Progenitor cell of endocrine pancreas (in vitro differentiated cells): ENCODE results near the gene DUSP7. TPM values are rescaled to one million over a fixed set of nuclear protein-coding genes. Genes with fewer than 3 reads are reported as not detected.

ENCODE experiments used
- DNase-seq: peaks from one replicate; pipeline ENCODE4 v3.0.0; 2021; ENCODE audit warnings: low spot score; ENCODE audit not compliant: unreplicated experiment
- H3K27ac Mint-ChIP-seq: 2 replicates; pipeline ENCODE4 v1.8.0; 2021; ENCODE audit warnings: mild to moderate bottlenecking, moderate library complexity, mixed read lengths
- H3K27me3 Mint-ChIP-seq: 2 replicates; pipeline ENCODE4 v1.8.0; 2021; ENCODE audit warnings: mixed read lengths
- H3K36me3 Mint-ChIP-seq: 2 replicates; pipeline ENCODE4 v1.8.0; 2022; ENCODE audit warnings: mixed read lengths; ENCODE audit not compliant: insufficient read depth
- H3K4me1 Mint-ChIP-seq: 2 replicates; pipeline ENCODE4 v1.8.0; 2021; ENCODE audit warnings: low read depth, mixed read lengths
- H3K4me3 Mint-ChIP-seq: 2 replicates; pipeline ENCODE4 v1.8.0; 2021; ENCODE audit warnings: low read depth, mild to moderate bottlenecking, moderate library complexity, mixed read lengths
- H3K9me3 Mint-ChIP-seq: 2 replicates; pipeline ENCODE4 v1.8.0; 2021; ENCODE audit warnings: low read depth, mixed read lengths
- total RNA-seq: library from RNA; stranded (reverse); gene quantifications from 2 replicates; pipeline ENCODE4 v1.2.1, GENCODE V29; 2021
- TF ChIP-seq, protein P1 (sequence below): fragments of 200-600 bp; sonication (generic); IDR thresholded peaks from one replicate; pipeline ENCODE4 v1.5.0; 2021; ENCODE audit warnings: antibody characterized with exemption, mild to moderate bottlenecking; ENCODE audit not compliant: unreplicated experiment

DUSP7 gene
- total RNA-seq, 1 donor from 2014 or later = 10.3 TPM

DNA sequence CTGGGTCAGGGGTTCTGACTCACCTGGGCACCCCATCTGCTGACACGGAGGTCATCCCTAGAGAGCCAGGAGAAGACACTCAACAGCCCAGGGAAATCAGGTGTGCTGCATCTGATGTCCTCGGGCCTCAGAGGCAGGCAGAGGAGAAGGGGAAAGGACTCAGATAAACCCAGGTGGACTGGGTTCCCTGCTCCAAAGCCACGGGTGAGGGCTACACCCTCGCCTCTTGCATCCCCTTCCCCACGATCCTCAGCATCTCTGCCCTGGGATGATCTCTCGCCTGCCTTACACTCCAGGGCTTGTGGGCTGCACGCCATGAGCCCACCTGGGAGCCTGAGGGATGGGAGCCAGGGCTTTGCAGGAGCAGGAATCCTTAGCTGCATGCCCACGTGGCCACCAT is 8.2 kb upstream of the DUSP7 start:
- Mint-ChIP-seq H3K9me3 (no peaks in the 10 kb centered on the region), H3K36me3 (no peaks in the 10 kb centered on the region), H3K4me1 (no peaks in the 10 kb centered on the region), H3K27me3 (peaks cover 29% of the 10 kb centered on the region), H3K27ac (no peak overlapping the region), H3K4me3 (no peak overlapping the region)
- TF ChIP-seq, protein P1, sequence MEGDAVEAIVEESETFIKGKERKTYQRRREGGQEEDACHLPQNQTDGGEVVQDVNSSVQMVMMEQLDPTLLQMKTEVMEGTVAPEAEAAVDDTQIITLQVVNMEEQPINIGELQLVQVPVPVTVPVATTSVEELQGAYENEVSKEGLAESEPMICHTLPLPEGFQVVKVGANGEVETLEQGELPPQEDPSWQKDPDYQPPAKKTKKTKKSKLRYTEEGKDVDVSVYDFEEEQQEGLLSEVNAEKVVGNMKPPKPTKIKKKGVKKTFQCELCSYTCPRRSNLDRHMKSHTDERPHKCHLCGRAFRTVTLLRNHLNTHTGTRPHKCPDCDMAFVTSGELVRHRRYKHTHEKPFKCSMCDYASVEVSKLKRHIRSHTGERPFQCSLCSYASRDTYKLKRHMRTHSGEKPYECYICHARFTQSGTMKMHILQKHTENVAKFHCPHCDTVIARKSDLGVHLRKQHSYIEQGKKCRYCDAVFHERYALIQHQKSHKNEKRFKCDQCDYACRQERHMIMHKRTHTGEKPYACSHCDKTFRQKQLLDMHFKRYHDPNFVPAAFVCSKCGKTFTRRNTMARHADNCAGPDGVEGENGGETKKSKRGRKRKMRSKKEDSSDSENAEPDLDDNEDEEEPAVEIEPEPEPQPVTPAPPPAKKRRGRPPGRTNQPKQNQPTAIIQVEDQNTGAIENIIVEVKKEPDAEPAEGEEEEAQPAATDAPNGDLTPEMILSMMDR = no peak
- DNase-seq = no peak

DNA sequence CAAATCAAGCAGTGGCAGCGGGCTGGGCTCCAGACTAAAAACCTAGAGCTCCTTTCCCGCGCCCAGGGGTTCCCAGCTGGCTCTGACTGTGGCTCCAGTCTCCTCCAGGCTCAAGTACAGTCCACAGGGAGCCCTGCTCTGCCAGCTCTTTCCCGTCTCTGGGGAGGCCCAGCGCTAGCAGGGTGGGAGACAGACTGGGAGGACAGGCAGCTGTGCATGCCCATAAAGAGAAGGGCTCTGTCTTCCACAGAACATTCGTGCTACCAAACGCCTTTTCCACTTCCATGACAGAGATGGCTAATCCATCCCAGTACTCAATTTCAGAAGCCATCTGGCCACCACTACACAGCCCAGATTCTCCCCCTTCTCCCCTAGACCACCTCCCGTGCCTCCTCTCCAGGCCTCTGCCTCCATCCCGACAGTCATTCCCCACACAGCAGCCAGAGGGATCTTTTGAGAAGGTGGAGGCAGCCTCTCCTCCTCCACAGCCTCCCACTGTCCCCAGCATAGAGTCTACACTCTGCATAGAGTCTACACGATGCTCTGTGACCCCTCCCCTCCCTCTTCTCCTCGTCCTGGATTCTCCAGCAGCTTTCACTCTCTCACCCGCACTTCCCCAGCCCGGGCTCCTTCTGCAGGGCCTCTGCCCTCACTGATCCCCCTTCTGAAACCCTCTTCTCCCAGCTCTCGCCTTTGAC is 6.8 kb upstream of the DUSP7 start:
- H3K9me3 Mint-ChIP-seq = no peaks in the 10 kb centered on the region
- DNase-seq = no peak
- H3K27ac Mint-ChIP-seq = peak overlapping the region; percentile 54
- no peaks in the 10 kb centered on the region for H3K4me1 Mint-ChIP-seq
- TF ChIP-seq, protein P1 = no peak
- no peak overlapping the region for H3K4me3 Mint-ChIP-seq
- H3K27me3 Mint-ChIP-seq = peaks cover 35% of the 10 kb centered on the region
- no peaks in the 10 kb centered on the region for H3K36me3 Mint-ChIP-seq

DNA sequence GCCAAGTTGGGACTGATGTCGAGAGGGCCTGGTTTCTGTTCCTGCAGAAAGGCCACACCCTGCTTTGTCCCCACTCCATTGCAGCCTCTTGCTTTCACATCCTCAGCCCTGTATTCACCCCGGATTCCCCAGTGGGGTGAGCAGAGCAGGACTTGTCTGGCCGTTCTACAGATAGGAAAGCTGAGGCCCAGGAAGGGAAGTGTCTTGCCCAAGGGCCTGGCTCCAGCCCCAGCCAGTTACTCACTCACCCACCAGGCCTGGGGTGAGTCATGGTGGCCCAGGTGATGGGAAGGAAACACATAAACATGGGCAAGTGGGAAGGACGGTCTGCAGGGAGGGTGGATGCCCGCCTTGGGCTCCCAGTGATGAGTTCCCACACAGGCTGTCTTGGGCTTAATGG is 6.1 kb upstream of the DUSP7 start:
- peaks cover 35% of the 10 kb centered on the region for H3K27me3 Mint-ChIP-seq
- peaks cover 2% of the 10 kb centered on the region for H3K4me1 Mint-ChIP-seq
- H3K36me3 Mint-ChIP-seq = no peaks in the 10 kb centered on the region
- no peaks in the 10 kb centered on the region for H3K9me3 Mint-ChIP-seq
- H3K27ac Mint-ChIP-seq = no peak overlapping the region
- TF ChIP-seq, protein P1 = no peak
- DNase-seq = no peak
- no peak overlapping the region for H3K4me3 Mint-ChIP-seq

DNA sequence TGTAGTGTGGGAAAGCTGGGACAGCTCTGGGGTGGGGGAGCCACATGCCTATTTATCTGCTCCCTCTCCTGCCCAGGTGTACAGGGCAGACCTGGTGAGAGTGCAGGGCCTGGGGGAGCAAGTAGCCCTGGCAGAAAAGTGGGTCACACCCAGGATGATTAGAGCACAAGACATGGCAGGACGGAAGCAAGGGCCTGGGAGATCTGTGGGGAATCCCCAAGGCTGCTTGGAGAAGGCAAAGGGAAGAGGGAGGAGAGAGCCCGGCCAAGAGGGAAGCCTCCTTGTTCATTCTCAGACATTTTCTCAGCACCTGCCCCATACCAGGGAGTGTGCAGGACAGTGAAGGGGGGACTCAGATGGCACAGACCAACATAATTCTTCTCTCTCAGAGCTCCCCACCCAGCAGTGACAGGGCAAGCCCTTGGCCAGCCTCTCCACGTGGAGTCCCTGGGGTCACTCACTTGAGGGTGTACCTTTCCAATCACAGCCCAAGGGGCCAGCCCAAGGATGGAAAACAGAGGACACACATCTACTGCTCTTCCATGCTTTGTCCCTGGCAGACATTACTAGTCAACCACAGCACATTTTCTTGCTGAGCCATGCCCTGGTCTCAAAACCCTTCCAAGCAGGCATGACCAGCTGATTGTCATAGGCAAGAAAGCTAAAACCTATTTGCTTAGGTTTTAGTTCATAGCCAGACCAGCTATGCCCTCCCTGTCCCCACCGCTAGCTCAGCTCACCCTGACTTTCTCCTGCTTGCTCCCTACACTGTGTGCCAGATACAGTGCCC is 4.9 kb upstream of the DUSP7 start:
- H3K4me3 Mint-ChIP-seq = no peak overlapping the region
- H3K27me3 Mint-ChIP-seq = peaks cover 33% of the 10 kb centered on the region
- H3K4me1 Mint-ChIP-seq = peaks cover 6% of the 10 kb centered on the region
- TF ChIP-seq, protein P1 = no peak
- no peaks in the 10 kb centered on the region for H3K9me3 Mint-ChIP-seq
- H3K27ac Mint-ChIP-seq = no peak overlapping the region
- no peak for DNase-seq
- no peaks in the 10 kb centered on the region for H3K36me3 Mint-ChIP-seq

DNA sequence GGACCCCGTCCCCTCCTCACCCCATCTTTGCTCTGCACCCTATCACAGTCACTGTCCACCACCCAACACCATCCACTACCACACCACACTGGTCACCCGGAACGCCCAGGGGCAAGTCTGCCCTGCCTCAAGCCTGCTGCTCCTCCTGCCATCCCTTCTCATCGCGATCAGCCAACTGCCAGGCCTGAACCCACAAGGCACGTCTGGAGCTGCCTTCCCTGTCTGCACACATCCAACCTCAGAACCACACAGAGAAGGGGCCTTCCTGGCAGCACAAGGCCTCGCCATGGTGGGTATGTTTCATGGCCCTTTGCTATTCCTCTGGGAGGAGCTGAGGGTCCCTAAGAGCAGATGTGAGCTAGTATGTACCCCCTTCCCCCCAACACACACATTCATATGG is 3.4 kb upstream of the DUSP7 start:
- Mint-ChIP-seq H3K4me3 (no peak overlapping the region), H3K27ac (no peak overlapping the region), H3K9me3 (no peaks in the 10 kb centered on the region), H3K36me3 (no peaks in the 10 kb centered on the region), H3K4me1 (peaks cover 6% of the 10 kb centered on the region), H3K27me3 (peaks cover 33% of the 10 kb centered on the region)
- no peak for DNase-seq
- TF ChIP-seq, protein P1 = no peak
